Stomach (tissue), 4 donors: ENCODE results near the gene MAP3K2.

Experiments used
- CTCF ChIP-seq, 7 experiments: fragments of 450-650 bp in 4 of 7; fragments of 200-600 bp in 3 of 7; sonication (generic) in 3 of 7; IDR thresholded peaks; one replicate each; pipeline ENCODE4 v1.5.1; 2016 to 2019; ENCODE audit warnings: antibody characterized with exemption in 7 of 7, control low read depth in 2 of 7, mild to moderate bottlenecking in 1 of 7
- EP300 ChIP-seq: sonication (generic); formaldehyde crosslinking; IDR thresholded peaks from one replicate; pipeline ENCODE4 v1.6.1; 2017; ENCODE audit warnings: antibody characterized with exemption
- POLR2A ChIP-seq, 4 donors: fragments of 450-650 bp; IDR thresholded peaks; one replicate each; pipeline ENCODE4 v1.6.1; 2016; ENCODE audit warnings: antibody characterized with exemption in 4 of 4, control low read depth in 2 of 4, mild to moderate bottlenecking in 1 of 4, moderate library complexity in 1 of 4
- POLR2AphosphoS5 ChIP-seq, 3 donors: sonication (generic); formaldehyde crosslinking; IDR thresholded peaks; one replicate each; pipeline ENCODE4 v1.6.1; 2016; ENCODE audit warnings: antibody characterized with exemption in 3 of 3

GRCh38 chr2:127293748-127294562, 93.8 kb downstream of the MAP3K2 start, which contains the start of gene ERCC3:
- TF ChIP-seq CTCF (IDR thresholded peaks at IDR 0.05), result no peak
- peak in 2 of 3 donors; percentile 65 to 88 for TF ChIP-seq POLR2AphosphoS5 (IDR thresholded peaks at IDR 0.05)
- no peak for TF ChIP-seq POLR2A (IDR thresholded peaks at IDR 0.05)
- TF ChIP-seq EP300, result no peak
